ENCODE results near the gene PKN1. TPM values are rescaled to one million over a fixed set of nuclear protein-coding genes. Genes with fewer than 3 reads are reported as not detected.

PKN1 gene
- total RNA-seq, 1 donor from 2014 or later = 129 TPM

GRCh38 chr19:14430712-14431111 is 2.4 kb upstream of the PKN1 start:
- DNase-seq = no peak
- H3K4me3 ChIP-seq = no peak overlapping the region
- no peaks in the 10 kb centered on the region for H3K27me3 ChIP-seq (ENCODE audit: low read depth)
- intact Hi-C loops (cut with micrococcal nuclease) = no loop called here
- no peak overlapping the region for H3K27ac ChIP-seq (replicated peaks)
- peaks cover 36% of the 10 kb centered on the region for H3K4me1 ChIP-seq
- TF ChIP-seq CTCF (IDR thresholded peaks at IDR 0.05; ENCODE audit: borderline replicate concordance) = no peak
- no peaks in the 10 kb centered on the region for H3K36me3 ChIP-seq
- no peaks in the 10 kb centered on the region for H3K9me3 ChIP-seq (replicated peaks)

- H3K36me3 ChIP-seq = no peaks in the 10 kb centered on the region
- intact Hi-C loops (cut with micrococcal nuclease) = no loop called here
- H3K27ac ChIP-seq (replicated peaks) = peak overlapping the region; percentile 97
- H3K4me3 ChIP-seq = peak overlapping the region; percentile 93
- no peak for TF ChIP-seq CTCF (IDR thresholded peaks at IDR 0.05; ENCODE audit: borderline replicate concordance)
- H3K9me3 ChIP-seq (replicated peaks) = no peaks in the 10 kb centered on the region
- H3K27me3 ChIP-seq (ENCODE audit: low read depth) = no peaks in the 10 kb centered on the region
- H3K4me1 ChIP-seq = peaks cover 68% of the 10 kb centered on the region
- no peak for DNase-seq
Measured at GRCh38 chr19:14433554-14434501, 722 bp downstream of the PKN1 start.

- no peaks in the 10 kb centered on the region for H3K36me3 ChIP-seq
- no peaks in the 10 kb centered on the region for H3K9me3 ChIP-seq (replicated peaks)
- H3K27ac ChIP-seq (replicated peaks) = peak overlapping the region; percentile 97
- no peaks in the 10 kb centered on the region for H3K27me3 ChIP-seq (ENCODE audit: low read depth)
- no peak for TF ChIP-seq CTCF (IDR thresholded peaks at IDR 0.05; ENCODE audit: borderline replicate concordance)
- peak overlapping the region; percentile 93 for H3K4me3 ChIP-seq
- H3K4me1 ChIP-seq = peaks cover 77% of the 10 kb centered on the region
- DNase-seq = peak; percentile 68
- intact Hi-C loops (cut with micrococcal nuclease) = no loop called here
Measured at GRCh38 chr19:14434543-14435319, 1.6 kb downstream of the PKN1 start.

GRCh38 chr19:14435320-14436050 is 2.4 kb downstream of the PKN1 start:
- intact Hi-C loops (cut with micrococcal nuclease) = no loop called here
- no peak for TF ChIP-seq CTCF (IDR thresholded peaks at IDR 0.05; ENCODE audit: borderline replicate concordance)
- peak overlapping the region; percentile 93 for H3K4me3 ChIP-seq
- peak overlapping the region; percentile 97 for H3K27ac ChIP-seq (replicated peaks)
- DNase-seq = no peak
- H3K27me3 ChIP-seq (ENCODE audit: low read depth) = no peaks in the 10 kb centered on the region
- no peaks in the 10 kb centered on the region for H3K36me3 ChIP-seq
- peaks cover 84% of the 10 kb centered on the region for H3K4me1 ChIP-seq
- H3K9me3 ChIP-seq (replicated peaks) = no peaks in the 10 kb centered on the region

- intact Hi-C loops (cut with micrococcal nuclease) = no loop called here
- Histone ChIP-seq H3K27ac (replicated peaks) (peak overlapping the region; percentile 97), H3K9me3 (replicated peaks) (no peaks in the 10 kb centered on the region), H3K4me1 (peaks cover 86% of the 10 kb centered on the region), H3K36me3 (peaks cover 17% of the 10 kb centered on the region), H3K27me3 (ENCODE audit: low read depth) (no peaks in the 10 kb centered on the region), H3K4me3 (no peak overlapping the region)
- DNase-seq = no peak
- TF ChIP-seq CTCF (IDR thresholded peaks at IDR 0.05; ENCODE audit: borderline replicate concordance) = no peak
Measured at GRCh38 chr19:14437578-14438140, 4.6 kb downstream of the PKN1 start.
